ENCODE measurements around the gene DLX4. TPM values are rescaled to one million over a fixed set of nuclear protein-coding genes. Genes with fewer than 3 reads are reported as not detected.
A peak's percentile ranks its signal among the peaks of the same experiment; 100 is the strongest.

DLX4 gene
- total RNA-seq, 1 experiment from 2014 or later, result 1.6 TPM

DNA sequence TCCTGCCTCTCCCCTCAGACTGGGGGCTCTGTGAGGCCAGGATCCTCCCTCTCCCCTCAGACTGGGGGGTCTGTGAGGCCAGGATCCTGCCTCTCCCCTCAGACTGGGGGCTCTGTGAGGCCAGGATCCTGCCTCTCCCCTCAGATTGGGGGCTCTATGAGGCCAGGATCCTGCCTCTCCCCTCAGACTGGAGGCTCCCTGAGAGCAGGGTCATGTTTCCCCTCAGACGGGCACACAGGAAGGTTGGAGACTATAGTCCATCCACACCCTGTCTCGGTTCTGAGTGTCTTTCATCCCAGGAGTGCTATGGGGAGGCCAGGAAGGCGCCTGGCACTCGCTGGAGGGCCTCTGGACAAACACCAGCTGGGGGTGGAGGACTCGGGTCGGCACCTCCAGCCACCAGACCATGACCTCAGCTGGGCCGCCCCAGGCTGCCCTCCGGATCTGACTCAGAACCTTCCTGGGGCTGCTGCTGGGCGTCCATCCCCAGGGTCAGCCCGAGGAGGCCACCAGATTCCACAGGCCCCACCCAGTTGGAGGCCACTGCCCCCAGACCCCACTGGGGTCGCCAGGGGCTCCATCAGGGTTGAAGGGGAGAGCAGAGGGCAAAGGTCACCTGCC is 21.9 kb upstream of the DLX4 start:
- no peak for DNase-seq (ENCODE audit: low spot score)

- no peak for DNase-seq (ENCODE audit: low spot score)
Observed at GRCh38 chr17:49949634-49950033, 19.4 kb upstream of the DLX4 start.

DNA sequence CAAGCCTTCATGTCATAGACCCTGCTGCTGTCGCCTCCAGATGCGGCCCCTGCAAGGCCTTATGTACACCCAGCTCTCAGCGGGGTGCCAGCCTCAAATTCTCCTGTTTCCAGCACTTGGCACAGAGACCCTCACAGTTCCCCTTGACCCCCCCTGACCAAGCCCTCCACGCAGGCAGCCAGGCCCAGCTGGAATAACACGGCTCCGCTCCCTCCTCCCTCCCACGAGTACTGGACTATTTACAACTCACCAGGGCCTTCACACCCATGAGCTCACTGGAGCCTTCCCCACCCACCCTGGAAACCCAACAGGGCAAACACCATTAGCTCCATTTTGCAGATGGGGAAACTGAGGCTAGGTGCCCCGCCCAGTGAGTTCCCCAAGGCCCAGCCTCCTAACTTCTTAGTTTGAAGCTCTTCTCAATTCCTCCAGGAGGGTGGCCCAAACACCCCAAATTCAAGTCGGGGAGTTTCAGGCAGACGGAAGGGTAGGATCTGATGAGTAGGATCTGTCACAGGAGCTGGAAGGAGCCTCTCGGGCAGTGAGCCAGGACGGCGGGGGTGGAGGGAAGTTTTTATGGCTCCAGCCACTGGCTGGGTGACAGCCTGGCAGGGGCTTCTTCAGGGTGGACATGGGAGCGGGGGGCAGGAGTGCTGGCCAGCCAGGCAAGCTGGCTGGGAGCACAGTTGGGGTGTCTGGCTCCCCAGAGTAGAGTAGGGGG is 17.5 kb upstream of the DLX4 start:
- no peak for DNase-seq (ENCODE audit: low spot score)

DNA sequence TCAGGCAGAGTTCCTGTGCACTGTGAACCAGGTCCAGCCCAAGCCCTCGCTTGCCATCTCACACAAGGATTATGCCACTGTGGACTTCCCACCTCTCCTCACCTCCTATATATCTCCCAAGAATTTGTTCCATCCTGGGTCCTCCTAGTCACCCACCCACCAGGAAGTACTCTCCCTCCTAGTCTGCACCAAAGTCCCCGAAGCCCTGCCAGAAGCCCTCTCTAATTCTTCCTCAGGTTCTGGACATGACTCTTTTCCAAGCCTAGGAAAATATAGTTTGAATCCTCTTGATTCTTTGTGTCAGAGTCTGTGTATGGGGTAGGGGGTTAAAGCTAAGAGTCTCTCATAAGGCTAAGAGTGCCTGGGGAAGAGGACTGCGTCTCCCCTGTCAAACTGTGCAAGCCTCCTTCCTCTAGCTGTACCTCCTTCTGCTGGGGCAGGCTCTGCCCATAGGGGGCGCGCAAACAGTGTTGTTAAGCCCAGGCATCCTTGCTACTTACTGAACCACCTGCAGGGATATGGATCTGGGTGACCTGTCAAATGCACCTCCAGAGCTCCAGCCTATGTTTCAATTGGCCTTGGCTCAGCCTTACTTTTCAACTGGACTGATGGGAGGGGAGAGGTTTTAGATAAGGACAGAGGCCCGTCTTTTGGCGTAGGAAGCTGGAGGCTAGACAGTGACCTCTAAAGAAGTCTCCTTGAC is 16.6 kb upstream of the DLX4 start:
- DNase-seq (ENCODE audit: low spot score), result peak; percentile 79

- DNase-seq (ENCODE audit: low spot score), result peak; percentile 43
Observed at GRCh38 chr17:49952912-49953497, 16.0 kb upstream of the DLX4 start.

GRCh38 chr17:49955157-49955556 is 13.8 kb upstream of the DLX4 start:
- DNase-seq (ENCODE audit: low spot score), result peak; percentile 45

- DNase-seq (ENCODE audit: low spot score), result no peak
Observed at GRCh38 chr17:49956780-49957179, 12.2 kb upstream of the DLX4 start.

DNA sequence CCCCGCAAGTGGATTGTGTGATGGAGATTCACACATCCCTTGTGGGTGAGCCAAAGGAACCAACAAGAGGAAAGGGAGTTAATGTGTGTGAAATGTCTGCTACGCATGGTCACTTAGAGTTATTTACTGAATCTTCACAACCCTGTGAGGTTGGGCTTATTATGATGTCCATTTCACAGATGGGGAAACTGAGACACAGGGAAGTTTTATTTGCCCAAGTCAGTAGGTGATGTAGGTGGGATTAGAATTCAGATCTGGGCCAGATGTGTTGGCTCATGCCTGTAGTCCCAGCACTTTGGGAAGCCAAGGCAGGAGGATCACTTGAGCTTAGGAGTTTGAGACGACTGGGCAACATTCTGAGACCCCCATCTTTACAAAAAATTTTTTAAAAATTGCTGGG is 11.6 kb upstream of the DLX4 start:
- DNase-seq (ENCODE audit: low spot score), result no peak

GRCh38 chr17:49958723-49959122 is 10.3 kb upstream of the DLX4 start:
- no peak for DNase-seq (ENCODE audit: low spot score)

GRCh38 chr17:49959183-49959935 is 9.6 kb upstream of the DLX4 start:
- peak; percentile 42 for DNase-seq (ENCODE audit: low spot score)

DNA sequence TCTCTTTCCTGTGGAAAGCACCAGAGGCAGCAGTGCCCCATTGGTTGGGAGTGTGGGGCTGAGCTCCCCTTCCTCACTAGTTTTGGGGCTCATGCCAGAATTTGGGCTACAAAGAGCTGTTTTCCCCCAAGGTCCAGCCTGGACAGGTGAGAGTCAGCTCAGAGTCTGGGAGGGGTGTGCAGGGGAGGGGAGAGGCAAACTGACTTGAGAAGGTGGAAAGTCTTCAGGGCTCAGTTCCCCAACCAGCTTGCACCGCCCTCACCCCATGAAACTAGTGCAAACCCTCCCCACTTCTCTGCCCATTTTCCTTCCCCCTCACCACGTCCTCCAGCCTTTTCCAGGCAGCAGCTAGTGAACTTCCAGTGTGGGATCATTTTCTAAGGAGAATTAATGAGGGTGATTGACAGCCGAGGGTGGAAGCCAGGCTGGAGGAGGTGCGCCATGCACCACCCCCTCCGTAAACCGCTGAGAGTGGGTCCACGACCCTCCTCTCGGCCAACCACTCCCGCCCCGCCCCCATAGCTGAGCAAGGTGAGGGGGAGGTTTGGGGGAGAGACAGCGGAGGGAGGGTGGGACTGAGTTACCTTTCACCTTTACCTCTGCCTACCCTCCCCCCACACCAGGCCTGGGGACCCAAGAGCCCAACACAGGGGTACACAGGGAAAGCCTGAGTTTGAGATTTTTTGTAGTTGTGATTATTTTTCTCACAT is 6.2 kb upstream of the DLX4 start:
- DNase-seq (ENCODE audit: low spot score), result no peak

- DNase-seq (ENCODE audit: low spot score), result no peak
Observed at GRCh38 chr17:49963309-49963625, 5.7 kb upstream of the DLX4 start.

DNA sequence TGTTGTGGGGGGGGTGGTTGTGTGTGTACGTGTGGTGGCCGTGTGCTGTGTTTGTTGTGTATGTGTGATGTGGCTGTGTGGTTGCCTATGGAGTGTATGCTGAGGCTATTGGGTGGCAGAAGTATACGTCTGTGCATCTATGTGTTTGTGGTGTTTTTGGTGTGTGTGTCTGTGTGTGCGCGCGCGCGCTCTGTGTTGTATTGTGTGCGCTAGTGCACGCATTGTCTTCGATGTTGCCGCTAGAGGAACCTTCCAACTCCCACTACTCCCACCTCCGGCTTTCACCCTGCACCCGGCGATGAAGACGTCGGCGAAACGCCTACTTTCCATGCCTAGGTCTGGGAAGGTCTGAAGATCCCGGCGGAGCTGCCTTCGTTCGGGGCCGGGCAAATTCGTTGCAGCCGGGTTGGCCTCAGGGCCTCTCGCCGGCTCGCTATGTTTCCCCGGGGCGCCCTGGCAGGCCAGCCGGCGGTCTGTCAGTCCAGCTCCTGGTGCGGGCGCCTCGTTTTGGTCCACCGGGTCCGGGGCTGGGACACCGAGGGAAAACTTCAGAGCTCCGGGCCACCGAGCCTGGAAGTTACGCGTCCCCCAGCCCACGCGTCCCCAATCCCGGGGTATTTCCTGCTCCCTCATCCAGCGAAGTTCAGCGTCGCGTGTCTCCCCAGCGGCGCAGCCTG is 5.2 kb upstream of the DLX4 start:
- DNase-seq (ENCODE audit: low spot score), result no peak

DNA sequence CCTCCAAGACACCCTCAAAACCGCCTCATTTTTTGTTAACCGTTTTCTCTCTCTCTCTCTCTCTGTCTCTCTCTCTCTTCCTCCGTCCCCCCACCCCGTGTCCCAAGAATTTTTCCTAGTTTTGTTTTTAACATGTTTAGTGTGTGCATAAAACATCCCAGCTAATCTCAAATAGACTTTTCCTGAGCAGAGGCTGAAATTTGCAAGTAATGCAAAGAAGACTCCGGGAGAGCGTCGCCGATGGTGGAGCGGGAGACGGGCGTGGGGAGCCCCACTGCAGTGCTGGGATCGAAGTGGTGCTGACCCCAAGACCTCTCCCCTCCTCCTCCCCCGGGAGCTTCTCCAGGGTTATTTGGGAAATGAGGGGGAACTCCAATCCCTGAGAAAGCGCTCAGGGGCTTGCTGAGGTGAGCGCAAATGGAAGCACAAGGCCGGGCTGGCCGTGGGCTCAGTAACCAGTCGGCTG is 4.7 kb upstream of the DLX4 start:
- no peak for DNase-seq (ENCODE audit: low spot score)

- no peak for DNase-seq (ENCODE audit: low spot score)
Observed at GRCh38 chr17:49964769-49965523, 4.0 kb upstream of the DLX4 start.

GRCh38 chr17:49965524-49965909 is 3.5 kb upstream of the DLX4 start:
- DNase-seq (ENCODE audit: low spot score), result no peak

DNA sequence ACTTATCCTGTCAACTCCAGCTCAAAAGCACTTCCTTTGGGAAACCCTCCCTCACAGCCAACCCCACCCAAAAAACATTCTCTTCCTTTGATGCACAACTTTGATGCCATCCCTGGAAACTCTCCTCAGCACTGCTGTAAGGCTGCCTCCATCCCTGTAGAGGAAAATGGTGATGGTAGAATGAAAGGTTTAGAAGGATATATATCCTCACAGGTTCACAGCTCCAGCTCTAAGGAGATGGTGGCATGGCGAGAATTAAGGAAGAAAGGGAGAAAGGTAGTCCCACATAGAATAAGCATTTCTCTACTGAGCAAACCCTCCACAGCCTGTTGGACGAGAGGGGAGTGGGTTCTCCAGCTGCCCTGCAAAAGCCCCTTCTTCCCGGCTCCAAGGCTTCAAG is 2.2 kb upstream of the DLX4 start:
- DNase-seq (ENCODE audit: low spot score), result no peak

GRCh38 chr17:49967205-49967604 is 1.8 kb upstream of the DLX4 start:
- no peak for DNase-seq (ENCODE audit: low spot score)

GRCh38 chr17:49967621-49968404 is 1.2 kb upstream of the DLX4 start:
- no peak for DNase-seq (ENCODE audit: low spot score)

All from H4 (cell line).